ENCODE data around the gene WDR33.

- TF ChIP-seq CTCF (IDR thresholded peaks at IDR 0.05; ENCODE audit: low read depth, low read length), result no peak
- TF ChIP-seq EZH2phosphoT487 (IDR thresholded peaks at IDR 0.05; ENCODE audit: low read depth), result no peak
These were observed 3.2 kb downstream of the WDR33 start for GRCh38 chr2:127807678-127808353.

Measured in OCI-LY3 (cell line).